SKM-1 treated with dmso at 0.1 percent for 144 hours (cell line): ENCODE measurements around the gene CILP2.

Experiments used
- DNase-seq: peaks from one replicate; lab custom pipeline; 2025; ENCODE audit not compliant: unreplicated experiment; lab: John Stamatoyannopoulos, UW

The CILP2 gene

GRCh38 chr19:19562665-19563347, 24.7 kb downstream of the CILP2 start:
- DNase-seq, result no peak

- DNase-seq, result no peak
Measured at GRCh38 chr19:19563348-19563848, 25.3 kb downstream of the CILP2 start.

GRCh38 chr19:19566306-19566705, 28.2 kb downstream of the CILP2 start:
- DNase-seq, result no peak

GRCh38 chr19:19567391-19567790, 29.3 kb downstream of the CILP2 start:
- no peak for DNase-seq

GRCh38 chr19:19568802-19569756, 31.0 kb downstream of the CILP2 start:
- DNase-seq, result no peak

GRCh38 chr19:19570571-19570970, 32.5 kb downstream of the CILP2 start:
- DNase-seq, result no peak

- DNase-seq, result no peak
Measured at GRCh38 chr19:19571071-19571786, 33.2 kb downstream of the CILP2 start.

GRCh38 chr19:19575411-19575810, 37.3 kb downstream of the CILP2 start:
- no peak for DNase-seq

- DNase-seq, result no peak
Measured at GRCh38 chr19:19578252-19578651, 40.2 kb downstream of the CILP2 start.

- no peak for DNase-seq
Measured at GRCh38 chr19:19579533-19580361, 41.7 kb downstream of the CILP2 start.

GRCh38 chr19:19580418-19580817, 42.4 kb downstream of the CILP2 start:
- DNase-seq, result no peak

- DNase-seq, result no peak
Measured at GRCh38 chr19:19581391-19581790, 43.3 kb downstream of the CILP2 start.

- DNase-seq, result no peak
Measured at GRCh38 chr19:19582471-19582870, 44.4 kb downstream of the CILP2 start.

GRCh38 chr19:19584356-19584755, 46.3 kb downstream of the CILP2 start:
- DNase-seq, result no peak

- DNase-seq, result no peak
Measured at GRCh38 chr19:19587771-19588170, 49.7 kb downstream of the CILP2 start.

- DNase-seq, result no peak
Measured at GRCh38 chr19:19588546-19588945, 50.5 kb downstream of the CILP2 start.

GRCh38 chr19:19591133-19591825, 53.2 kb downstream of the CILP2 start:
- DNase-seq, result peak; percentile 31

- no peak for DNase-seq
Measured at GRCh38 chr19:19592690-19593089, 54.6 kb downstream of the CILP2 start.

GRCh38 chr19:19594381-19594780, 56.3 kb downstream of the CILP2 start:
- DNase-seq, result no peak

- no peak for DNase-seq
Measured at GRCh38 chr19:19595171-19595701, 57.2 kb downstream of the CILP2 start.
